GM12874 (cell line): ENCODE results near the gene PSMD2.

ENCODE experiments used
- TF ChIP-seq, protein P1 (sequence below): IDR thresholded peaks from 2 replicates; pipeline ENCODE4 v1.5.1; 2011; ENCODE audit warnings: low read depth, mild to moderate bottlenecking, control low read depth, low read length, moderate library complexity; ENCODE audit not compliant: insufficient read depth

The PSMD2 gene

DNA sequence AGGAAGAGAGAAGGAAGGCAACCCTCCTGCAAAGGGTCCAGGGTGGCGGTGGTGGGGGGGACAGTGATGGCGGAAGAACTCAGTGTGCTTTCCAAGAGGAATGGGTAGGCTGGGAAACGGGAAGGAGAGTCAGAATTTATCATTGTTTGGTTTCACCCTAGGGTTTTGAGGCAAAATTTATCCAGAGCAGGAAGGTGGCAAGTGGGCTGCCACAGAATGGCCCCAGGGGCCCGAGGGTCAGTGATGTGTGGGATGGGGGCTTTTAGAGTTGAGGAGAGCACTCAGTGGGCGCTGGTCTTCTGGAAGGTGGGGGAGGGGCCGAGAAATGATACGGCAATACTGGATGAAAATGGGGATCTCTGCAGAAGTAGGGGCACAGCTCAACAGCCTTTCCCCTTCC, 38.9 kb downstream of the PSMD2 start:
- TF ChIP-seq, protein P1, sequence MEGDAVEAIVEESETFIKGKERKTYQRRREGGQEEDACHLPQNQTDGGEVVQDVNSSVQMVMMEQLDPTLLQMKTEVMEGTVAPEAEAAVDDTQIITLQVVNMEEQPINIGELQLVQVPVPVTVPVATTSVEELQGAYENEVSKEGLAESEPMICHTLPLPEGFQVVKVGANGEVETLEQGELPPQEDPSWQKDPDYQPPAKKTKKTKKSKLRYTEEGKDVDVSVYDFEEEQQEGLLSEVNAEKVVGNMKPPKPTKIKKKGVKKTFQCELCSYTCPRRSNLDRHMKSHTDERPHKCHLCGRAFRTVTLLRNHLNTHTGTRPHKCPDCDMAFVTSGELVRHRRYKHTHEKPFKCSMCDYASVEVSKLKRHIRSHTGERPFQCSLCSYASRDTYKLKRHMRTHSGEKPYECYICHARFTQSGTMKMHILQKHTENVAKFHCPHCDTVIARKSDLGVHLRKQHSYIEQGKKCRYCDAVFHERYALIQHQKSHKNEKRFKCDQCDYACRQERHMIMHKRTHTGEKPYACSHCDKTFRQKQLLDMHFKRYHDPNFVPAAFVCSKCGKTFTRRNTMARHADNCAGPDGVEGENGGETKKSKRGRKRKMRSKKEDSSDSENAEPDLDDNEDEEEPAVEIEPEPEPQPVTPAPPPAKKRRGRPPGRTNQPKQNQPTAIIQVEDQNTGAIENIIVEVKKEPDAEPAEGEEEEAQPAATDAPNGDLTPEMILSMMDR = no peak

DNA sequence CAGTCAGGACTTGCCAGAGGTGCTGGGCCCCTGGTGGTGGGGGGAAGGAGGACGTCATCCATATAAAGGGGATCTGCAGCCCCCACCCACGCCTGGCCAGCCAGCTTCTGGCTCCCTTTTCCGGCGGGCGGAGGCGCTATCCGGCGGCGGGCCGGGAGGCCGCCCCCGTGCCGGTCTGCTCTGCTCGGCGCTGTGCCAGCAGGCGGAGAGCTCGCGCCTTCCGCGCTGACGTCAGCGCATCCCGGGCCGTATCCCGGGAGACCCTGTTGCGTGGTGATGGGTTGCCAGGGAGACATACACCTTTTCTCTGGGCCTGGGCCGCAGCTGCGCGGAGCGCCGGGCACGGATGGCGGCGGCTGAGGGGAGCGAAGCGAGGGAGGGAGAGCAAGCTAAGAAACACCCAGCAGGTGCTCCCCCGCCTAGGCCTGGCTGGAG, 39.5 kb downstream of the PSMD2 start:
- TF ChIP-seq, protein P1 = no peak

DNA sequence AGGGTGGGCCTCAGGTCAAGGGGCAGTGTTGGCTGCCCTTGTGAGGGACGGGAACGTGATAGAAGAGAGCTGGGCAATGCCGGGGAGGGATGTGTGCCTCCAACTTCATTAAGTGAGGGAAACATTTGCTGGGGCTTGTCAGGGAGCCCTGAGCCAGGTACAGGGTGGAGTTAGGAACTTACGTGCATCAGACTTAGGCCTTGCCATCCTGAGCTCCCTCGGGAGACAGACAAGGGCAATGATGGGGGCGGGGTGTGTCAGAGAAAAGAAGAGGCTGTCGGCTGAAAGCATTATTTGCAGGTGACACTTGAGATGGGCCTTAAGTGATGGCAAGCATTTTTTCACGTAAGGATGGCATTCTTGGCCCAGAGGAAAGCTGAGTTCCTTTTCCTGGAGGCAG, 40.0 kb downstream of the PSMD2 start:
- TF ChIP-seq, protein P1 = no peak

DNA sequence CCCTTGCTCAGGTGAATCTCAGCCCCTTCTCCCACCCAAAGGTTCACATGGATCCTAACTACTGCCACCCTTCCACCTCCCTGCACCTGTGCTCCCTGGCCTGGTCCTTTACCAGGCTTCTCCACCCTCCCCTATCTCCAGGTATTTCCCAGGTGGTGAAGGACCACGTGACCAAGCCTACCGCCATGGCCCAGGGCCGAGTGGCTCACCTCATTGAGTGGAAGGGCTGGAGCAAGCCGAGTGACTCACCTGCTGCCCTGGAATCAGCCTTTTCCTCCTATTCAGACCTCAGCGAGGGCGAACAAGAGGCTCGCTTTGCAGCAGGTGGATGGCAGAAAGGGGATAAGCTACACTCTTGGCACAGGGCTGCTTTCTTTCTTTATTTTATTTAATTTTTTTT, 42.9 kb downstream of the PSMD2 start:
- TF ChIP-seq, protein P1 = no peak

DNA sequence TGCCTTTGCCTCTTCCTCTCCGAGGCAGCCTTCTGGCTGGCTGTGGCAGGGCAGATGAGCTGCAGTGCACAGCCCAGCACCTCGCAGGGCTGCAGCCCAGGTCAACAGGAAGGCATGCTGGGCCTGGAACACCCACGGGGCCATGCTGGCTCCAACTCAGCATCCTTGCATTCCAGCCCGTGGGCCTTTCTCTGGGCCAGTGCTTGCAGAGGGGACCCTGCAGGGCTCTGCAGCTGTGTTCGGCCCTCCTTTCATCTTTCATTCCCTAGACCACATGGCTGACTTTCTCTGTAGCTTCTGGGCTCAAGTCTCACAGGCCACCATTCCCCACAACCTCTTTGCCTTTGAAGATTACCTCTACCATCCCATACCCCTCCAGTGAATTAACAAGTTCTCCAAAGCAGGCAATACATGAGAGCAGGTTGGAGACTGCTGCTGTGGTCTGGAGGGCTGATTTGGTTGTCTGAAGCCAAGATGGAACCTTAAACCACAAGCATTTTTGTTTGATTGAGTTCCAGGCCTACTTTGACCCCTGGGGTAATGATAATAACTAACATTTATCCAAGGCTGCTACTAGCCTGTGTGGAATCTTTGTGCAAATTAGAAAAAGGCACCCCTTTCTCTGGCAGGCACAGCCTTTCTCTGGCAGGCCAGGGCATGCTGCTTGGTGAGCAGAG, 44.3 kb downstream of the PSMD2 start:
- TF ChIP-seq, protein P1 = no peak

DNA sequence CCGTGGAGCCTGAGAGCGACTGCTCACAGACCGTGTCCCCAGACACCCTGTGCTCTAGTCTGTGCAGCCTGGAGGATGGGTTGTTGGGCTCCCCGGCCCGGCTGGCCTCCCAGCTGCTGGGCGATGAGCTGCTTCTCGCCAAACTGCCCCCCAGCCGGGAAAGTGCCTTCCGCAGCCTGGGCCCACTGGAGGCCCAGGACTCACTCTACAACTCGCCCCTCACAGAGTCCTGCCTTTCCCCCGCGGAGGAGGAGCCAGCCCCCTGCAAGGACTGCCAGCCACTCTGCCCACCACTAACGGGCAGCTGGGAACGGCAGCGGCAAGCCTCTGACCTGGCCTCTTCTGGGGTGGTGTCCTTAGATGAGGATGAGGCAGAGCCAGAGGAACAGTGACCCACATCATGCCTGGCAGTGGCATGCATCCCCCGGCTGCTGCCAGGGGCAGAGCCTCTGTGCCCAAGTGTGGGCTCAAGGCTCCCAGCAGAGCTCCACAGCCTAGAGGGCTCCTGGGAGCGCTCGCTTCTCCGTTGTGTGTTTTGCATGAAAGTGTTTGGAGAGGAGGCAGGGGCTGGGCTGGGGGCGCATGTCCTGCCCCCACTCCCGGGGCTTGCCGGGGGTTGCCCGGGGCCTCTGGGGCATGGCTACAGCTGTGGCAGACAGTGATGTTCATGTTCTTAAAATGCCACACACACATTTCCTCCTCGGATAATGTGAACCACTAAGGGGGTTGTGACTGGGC, 45.7 kb downstream of the PSMD2 start:
- TF ChIP-seq, protein P1 = no peak

DNA sequence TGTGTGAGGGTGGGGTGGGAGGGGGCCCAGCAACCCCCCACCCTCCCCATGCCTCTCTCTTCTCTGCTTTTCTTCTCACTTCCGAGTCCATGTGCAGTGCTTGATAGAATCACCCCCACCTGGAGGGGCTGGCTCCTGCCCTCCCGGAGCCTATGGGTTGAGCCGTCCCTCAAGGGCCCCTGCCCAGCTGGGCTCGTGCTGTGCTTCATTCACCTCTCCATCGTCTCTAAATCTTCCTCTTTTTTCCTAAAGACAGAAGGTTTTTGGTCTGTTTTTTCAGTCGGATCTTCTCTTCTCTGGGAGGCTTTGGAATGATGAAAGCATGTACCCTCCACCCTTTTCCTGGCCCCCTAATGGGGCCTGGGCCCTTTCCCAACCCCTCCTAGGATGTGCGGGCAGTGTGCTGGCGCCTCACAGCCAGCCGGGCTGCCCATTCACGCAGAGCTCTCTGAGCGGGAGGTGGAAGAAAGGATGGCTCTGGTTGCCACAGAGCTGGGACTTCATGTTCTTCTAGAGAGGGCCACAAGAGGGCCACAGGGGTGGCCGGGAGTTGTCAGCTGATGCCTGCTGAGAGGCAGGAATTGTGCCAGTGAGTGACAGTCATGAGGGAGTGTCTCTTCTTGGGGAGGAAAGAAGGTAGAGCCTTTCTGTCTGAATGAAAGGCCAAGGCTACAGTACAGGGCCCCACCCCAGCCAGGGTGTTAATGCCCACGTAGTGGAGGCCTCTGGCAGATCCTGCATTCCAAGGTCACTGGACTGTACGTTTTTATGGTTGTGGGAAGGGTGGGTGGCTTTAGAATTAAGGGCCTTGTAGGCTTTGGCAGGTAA, 46.5 kb downstream of the PSMD2 start:
- TF ChIP-seq, protein P1 = peak; percentile 46
